A549 treated with AZD2906 at 1 μM for 4 hours (cell line): ENCODE results near the gene RTBDN. TPM values are rescaled to one million over a fixed set of nuclear protein-coding genes. Genes with fewer than 3 reads are reported as not detected.

Experiments
- total RNA-seq: library from RNA; stranded (reverse); fragments of 200-300 nt; extraction: Qiagen RNA extraction; gene quantifications from 5 replicates; pipeline ENCODE4 v1.2.3, GENCODE V29; 2022

RTBDN gene
- total RNA-seq, result 0.20 to 0.32 TPM (median 0.22 TPM) in 4 of 5 replicates, not detected in the other

GRCh38 chr19:12834566-12834943 lies at the start of gene RTBDN:
RTBDN (minus strand) TSS chr19:12834579; CDS start chr19:12829979, 4,600 bp downstream.

GRCh38 chr19:12881172-12881808 lies 46.9 kb upstream of the RTBDN start, which contains the start of gene DNASE2:
DNASE2 (minus strand) TSS chr19:12881449; CDS start chr19:12881375, 74 bp downstream.

GRCh38 chr19:12838182-12838885 lies 4.0 kb upstream of the RTBDN start, which contains the start of gene MAST1:
MAST1 (plus strand) TSS chr19:12838515; CDS start chr19:12838573, 58 bp downstream.

GRCh38 chr19:12806242-12807081 lies 27.9 kb downstream of the RTBDN start, which contains the start of gene RNASEH2A:
RNASEH2A (plus strand) TSS chr19:12806584; CDS start chr19:12806674, 90 bp downstream.

GRCh38 chr19:12801466-12802266 lies 32.7 kb downstream of the RTBDN start, which contains the start of the genes PRDX2 and THSD8:
PRDX2 (minus strand) TSS chr19:12801800; CDS start chr19:12801261, 539 bp downstream.
THSD8 (plus strand) TSS chr19:12802069; CDS start chr19:12802072, 3 bp downstream.

GRCh38 chr19:12791345-12792050 lies 42.9 kb downstream of the RTBDN start, which contains the start of gene JUNB:
JUNB (plus strand) TSS chr19:12791486; CDS start chr19:12791772, 286 bp downstream.

Other genes starting within 250 kb of the RTBDN start
- gene ZNF490, start 223.8 kb downstream of the RTBDN start, total RNA-seq, result 0.50 to 1.3 TPM (median 0.61 TPM) in 5 replicates
- 4.0 to 5.8 TPM (median 5.0 TPM) in 5 replicates for gene ZNF791, start 223.7 kb downstream of the RTBDN start, total RNA-seq
- gene MAN2B1, start 167.8 kb downstream of the RTBDN start, total RNA-seq, result 17.1 to 23.1 TPM (median 20.5 TPM) in 5 replicates
- 7.4 to 11.2 TPM (median 9.7 TPM) in 5 replicates for gene WDR83, start 167.8 kb downstream of the RTBDN start, total RNA-seq
- 36.8 to 48.6 TPM (median 46.6 TPM) in 5 replicates for gene DHPS, start 152.7 kb downstream of the RTBDN start, total RNA-seq
- not detected in 5 replicates for gene GNG14, start 146.6 kb downstream of the RTBDN start, total RNA-seq
- 8.9 to 12.9 TPM (median 12.4 TPM) in 5 replicates for gene FBXW9, start 137.9 kb downstream of the RTBDN start, total RNA-seq
- 26.6 to 34.8 TPM (median 30.9 TPM) in 5 replicates for gene TNPO2, start 110.6 kb downstream of the RTBDN start, total RNA-seq
- 170 to 218 TPM (median 210 TPM) in 5 replicates for gene TRIR, start 99.9 kb downstream of the RTBDN start, total RNA-seq
- 76.4 to 107 TPM (median 98.1 TPM) in 5 replicates for gene GET3, start 97.1 kb downstream of the RTBDN start, total RNA-seq
- gene BEST2, start 82.8 kb downstream of the RTBDN start, total RNA-seq, result 2.4 to 4.3 TPM (median 3.7 TPM) in 5 replicates
- 9.2 to 12.4 TPM (median 10.0 TPM) in 5 replicates for gene HOOK2, start 59.0 kb downstream of the RTBDN start, total RNA-seq
- gene JUNB, start 43.1 kb downstream of the RTBDN start, total RNA-seq, result 127 to 217 TPM (median 181 TPM) in 5 replicates
- gene PRDX2, start 32.8 kb downstream of the RTBDN start, total RNA-seq, result 0.59 to 1.1 TPM (median 0.74 TPM) in 5 replicates
- 8.0 to 11.7 TPM (median 10.6 TPM) in 4 of 5 replicates, not detected in the other for gene THSD8, start 32.5 kb downstream of the RTBDN start, total RNA-seq
- 33.8 to 49.7 TPM (median 47.7 TPM) in 5 replicates for gene RNASEH2A, start 28.0 kb downstream of the RTBDN start, total RNA-seq
- 1.4 to 2.1 TPM (median 1.6 TPM) in 5 replicates for gene MAST1, start 3.9 kb upstream of the RTBDN start, total RNA-seq
- gene DNASE2, start 46.9 kb upstream of the RTBDN start, total RNA-seq, result 25.3 to 31.3 TPM (median 30.2 TPM) in 5 replicates
- 0.05 TPM in 1 of 5 replicates, not detected in the others for gene KLF1, start 52.6 kb upstream of the RTBDN start, total RNA-seq
- 8.3 to 10.7 TPM (median 8.8 TPM) in 5 replicates for gene GCDH, start 56.6 kb upstream of the RTBDN start, total RNA-seq
- gene SYCE2, start 84.7 kb upstream of the RTBDN start, total RNA-seq, result 0.24 to 0.59 TPM (median 0.45 TPM) in 5 replicates
- gene FARSA, start 99.1 kb upstream of the RTBDN start, total RNA-seq, result 65.5 to 76.9 TPM (median 69.5 TPM) in 5 replicates
- 477 to 541 TPM (median 511 TPM) in 5 replicates for gene CALR, start 104.0 kb upstream of the RTBDN start, total RNA-seq
- gene RAD23A, start 111.3 kb upstream of the RTBDN start, total RNA-seq, result 66.2 to 83.2 TPM (median 80.9 TPM) in 5 replicates
- gene GADD45GIP1, start 122.6 kb upstream of the RTBDN start, total RNA-seq, result 30.8 to 58.1 TPM (median 54.9 TPM) in 5 replicates
- 0.06 to 0.09 TPM (median 0.07 TPM) in 3 of 5 replicates, not detected in the others for gene DAND5, start 135.0 kb upstream of the RTBDN start, total RNA-seq
- gene NFIX, start 160.9 kb upstream of the RTBDN start, total RNA-seq, result 3.2 to 4.0 TPM (median 3.5 TPM) in 5 replicates